Tibial nerve (tissue), 4 donors: ENCODE data around the gene SOX18.

Experiments used
- CTCF ChIP-seq, 5 experiments: fragments of 200-600 bp in 3 of 5; fragments of 450-650 bp in 2 of 5; sonication (generic) in 3 of 5; IDR thresholded peaks; one replicate each; pipeline ENCODE4 v1.5.1; 2016 to 2019; ENCODE audit warnings: antibody characterized with exemption in 5 of 5, mild to moderate bottlenecking in 3 of 5, moderate library complexity in 2 of 5
- EP300 ChIP-seq, 2 donors: sonication (generic); formaldehyde crosslinking; IDR thresholded peaks; one replicate each; pipeline ENCODE4 v1.6.1; 2017; ENCODE audit warnings: antibody characterized with exemption in 2 of 2, mild to moderate bottlenecking in 1 of 2

- TF ChIP-seq CTCF (IDR thresholded peaks at IDR 0.05) (no peak), EP300 (IDR thresholded peaks at IDR 0.05) (no peak)
Observed at GRCh38 chr20:64080813-64081623, 31.6 kb upstream of the SOX18 start.
